GM10248 (cell line): Measurements from ENCODE around the gene DCANP1.

Source experiments
- CTCF ChIA-PET: fragments of 300-600 bp; sonication (Branson Sonifier 250); formaldehyde crosslinking; extraction: SDS; loops from one replicate; lab custom pipeline; 2021; ENCODE audit warnings: antibody characterized with exemption; lab: Yijun Ruan, JAX
- POLR2A ChIA-PET: fragments of 350-650 bp; sonication (Branson Sonifier 250); formaldehyde crosslinking; extraction: SDS; loops from one replicate; lab custom pipeline; 2020; ENCODE audit warnings: antibody characterized with exemption; lab: Yijun Ruan, JAX
- DNase-seq: peaks from one replicate; pipeline ENCODE4 v3.0.0; 2012; ENCODE audit errors: extremely low spot score
- TF ChIP-seq, protein P1 (sequence below): IDR thresholded peaks from 2 replicates; pipeline ENCODE4 v1.5.1; 2012; ENCODE audit warnings: mild to moderate bottlenecking, low read depth; ENCODE audit errors: extremely low read depth, missing control alignments, control extremely low read depth

Gene DCANP1

GRCh38 chr5:135439231-135440205 lies 7.6 kb downstream of the DCANP1 start:
- POLR2A ChIA-PET = no interaction called here
- no peak for DNase-seq
- CTCF ChIA-PET = interaction anchor here (1.1 to 9.2 kb wide), 7 partner anchors 10 to 121 kb away, joined by 3 to 85 read pairs (median 4); no protein-coding TSS in a partner anchor
- TF ChIP-seq, protein P1, sequence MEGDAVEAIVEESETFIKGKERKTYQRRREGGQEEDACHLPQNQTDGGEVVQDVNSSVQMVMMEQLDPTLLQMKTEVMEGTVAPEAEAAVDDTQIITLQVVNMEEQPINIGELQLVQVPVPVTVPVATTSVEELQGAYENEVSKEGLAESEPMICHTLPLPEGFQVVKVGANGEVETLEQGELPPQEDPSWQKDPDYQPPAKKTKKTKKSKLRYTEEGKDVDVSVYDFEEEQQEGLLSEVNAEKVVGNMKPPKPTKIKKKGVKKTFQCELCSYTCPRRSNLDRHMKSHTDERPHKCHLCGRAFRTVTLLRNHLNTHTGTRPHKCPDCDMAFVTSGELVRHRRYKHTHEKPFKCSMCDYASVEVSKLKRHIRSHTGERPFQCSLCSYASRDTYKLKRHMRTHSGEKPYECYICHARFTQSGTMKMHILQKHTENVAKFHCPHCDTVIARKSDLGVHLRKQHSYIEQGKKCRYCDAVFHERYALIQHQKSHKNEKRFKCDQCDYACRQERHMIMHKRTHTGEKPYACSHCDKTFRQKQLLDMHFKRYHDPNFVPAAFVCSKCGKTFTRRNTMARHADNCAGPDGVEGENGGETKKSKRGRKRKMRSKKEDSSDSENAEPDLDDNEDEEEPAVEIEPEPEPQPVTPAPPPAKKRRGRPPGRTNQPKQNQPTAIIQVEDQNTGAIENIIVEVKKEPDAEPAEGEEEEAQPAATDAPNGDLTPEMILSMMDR = no peak

GRCh38 chr5:135438636-135439221 lies 8.4 kb downstream of the DCANP1 start:
- DNase-seq = no peak
- ChIA-PET POLR2A (no interaction called here), CTCF (interaction anchor here (1.0 to 9.2 kb wide), 6 partner anchors 8 to 122 kb away, joined by 3 to 85 read pairs (median 6); partner anchors contain the start of gene DCANP1)
- TF ChIP-seq, protein P1 = no peak

DNA sequence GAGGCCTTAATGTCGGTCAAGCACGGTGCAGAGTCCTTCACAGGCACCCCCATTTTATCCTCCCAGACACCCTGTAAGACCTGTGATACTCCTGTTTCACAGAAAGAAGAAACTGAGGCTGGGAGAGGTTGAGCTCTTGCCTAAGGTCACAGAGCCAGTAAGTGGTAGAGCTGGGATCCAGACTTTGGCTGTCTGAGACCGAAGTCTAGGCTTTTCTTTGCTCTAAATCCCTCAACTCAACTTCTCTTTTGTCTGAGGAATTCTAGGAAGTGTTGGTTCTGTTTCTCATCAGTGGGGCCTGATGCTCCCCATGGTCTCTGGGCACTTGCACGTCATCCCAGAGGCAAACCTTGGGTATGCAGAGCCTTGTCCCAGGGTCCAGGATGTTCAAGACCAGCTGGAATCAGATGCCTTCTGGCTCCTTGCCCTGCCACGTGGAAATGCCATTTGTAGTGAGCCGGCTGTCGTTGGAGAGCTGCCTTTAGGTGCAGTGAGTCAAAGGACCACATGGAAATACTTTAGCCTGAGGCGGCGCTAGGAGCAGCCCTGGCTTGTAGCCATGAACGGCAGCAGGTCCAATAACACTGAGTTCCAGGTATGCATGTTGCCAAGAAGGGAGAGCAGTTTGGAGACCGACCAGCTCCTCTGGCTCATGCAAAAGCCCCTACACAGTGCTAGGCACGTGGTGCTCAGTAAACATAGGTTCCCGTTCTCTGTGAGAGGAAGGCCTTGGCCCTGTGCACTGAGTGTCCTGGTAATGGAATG lies 9.2 kb downstream of the DCANP1 start:
- ChIA-PET POLR2A (interaction anchor here (0.6 to 1.3 kb wide), 2 partner anchors 34 to 39 kb away, joined by 3 to 6 read pairs; partner anchors contain the start of gene MACROH2A1), CTCF (interaction anchor here (1.0 to 9.2 kb wide), 7 partner anchors 9 to 128 kb away, joined by 3 to 85 read pairs (median 6); partner anchors contain the start of gene DCANP1)
- DNase-seq = no peak
- TF ChIP-seq, protein P1 = no peak

DNA sequence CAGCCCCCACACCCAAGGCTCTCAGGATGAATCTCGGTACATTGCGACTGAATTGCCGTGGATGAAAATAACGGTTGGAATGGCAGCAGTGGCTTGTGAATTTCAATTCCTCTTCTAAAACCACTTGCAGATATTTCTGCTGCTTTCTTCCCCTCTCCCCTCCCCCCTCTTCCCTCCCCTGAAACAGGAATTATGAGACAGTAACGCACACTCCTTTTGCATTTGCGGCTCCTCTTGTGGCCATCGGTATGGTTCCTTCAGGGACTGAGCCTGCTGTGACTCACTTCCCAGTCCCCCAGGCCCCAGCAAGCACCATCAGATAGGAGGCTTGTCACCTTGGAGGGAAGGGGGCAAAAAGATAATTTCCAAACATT lies 9.7 kb downstream of the DCANP1 start:
- TF ChIP-seq, protein P1 = no peak
- no peak for DNase-seq
- ChIA-PET CTCF (interaction anchor here (1.6 to 9.2 kb wide), 3 partner anchors 11 to 129 kb away, joined by 6 to 85 read pairs (median 70); no protein-coding TSS in a partner anchor), POLR2A (interaction anchor here (0.6 to 1.3 kb wide), 2 partner anchors 33 to 38 kb away, joined by 3 to 6 read pairs; partner anchors contain the start of gene MACROH2A1)

- TF ChIP-seq, protein P1 = no peak
- POLR2A ChIA-PET = interaction anchor here (0.6 to 1.3 kb wide), 2 partner anchors 33 to 38 kb away, joined by 3 to 6 read pairs; partner anchors contain the start of gene MACROH2A1
- DNase-seq = no peak
- CTCF ChIA-PET = interaction anchor here (1.6 to 9.2 kb wide), 3 partner anchors 11 to 129 kb away, joined by 6 to 85 read pairs (median 70); no protein-coding TSS in a partner anchor
Observed at GRCh38 chr5:135436951-135437418, 10.2 kb downstream of the DCANP1 start.
